Nephron progenitor cell (in vitro differentiated cells): ENCODE results near the gene ICAM1.

Experiments used
- DNase-seq: peaks from one replicate; pipeline ENCODE4 v3.0.0; 2021
- H3K27ac Mint-ChIP-seq: 2 replicates; pipeline ENCODE4 v1.8.0; 2021; ENCODE audit warnings: mild to moderate bottlenecking, moderate library complexity, mixed read lengths
- H3K27me3 Mint-ChIP-seq: 2 replicates; pipeline ENCODE4 v1.8.0; 2021; ENCODE audit warnings: mild to moderate bottlenecking, low read depth, mixed read lengths; ENCODE audit not compliant: poor library complexity
- H3K36me3 Mint-ChIP-seq: 2 replicates; pipeline ENCODE4 v1.8.0; 2021; ENCODE audit warnings: low read depth, mixed read lengths
- H3K4me1 Mint-ChIP-seq: 2 replicates; pipeline ENCODE4 v1.8.0; 2021; ENCODE audit warnings: mixed read lengths
- H3K4me3 Mint-ChIP-seq: 2 replicates; pipeline ENCODE4 v1.8.0; 2021; ENCODE audit warnings: mild to moderate bottlenecking, moderate library complexity, mixed read lengths
- H3K9me3 Mint-ChIP-seq: 2 replicates; pipeline ENCODE4 v1.8.0; 2021; ENCODE audit warnings: mild to moderate bottlenecking, moderate library complexity, mixed read lengths
- CTCF ChIP-seq: fragments of 200-600 bp; sonication (generic); IDR thresholded peaks from 2 replicates; pipeline ENCODE4 v1.5.0; 2021; ENCODE audit warnings: antibody characterized with exemption

ICAM1 gene

DNA sequence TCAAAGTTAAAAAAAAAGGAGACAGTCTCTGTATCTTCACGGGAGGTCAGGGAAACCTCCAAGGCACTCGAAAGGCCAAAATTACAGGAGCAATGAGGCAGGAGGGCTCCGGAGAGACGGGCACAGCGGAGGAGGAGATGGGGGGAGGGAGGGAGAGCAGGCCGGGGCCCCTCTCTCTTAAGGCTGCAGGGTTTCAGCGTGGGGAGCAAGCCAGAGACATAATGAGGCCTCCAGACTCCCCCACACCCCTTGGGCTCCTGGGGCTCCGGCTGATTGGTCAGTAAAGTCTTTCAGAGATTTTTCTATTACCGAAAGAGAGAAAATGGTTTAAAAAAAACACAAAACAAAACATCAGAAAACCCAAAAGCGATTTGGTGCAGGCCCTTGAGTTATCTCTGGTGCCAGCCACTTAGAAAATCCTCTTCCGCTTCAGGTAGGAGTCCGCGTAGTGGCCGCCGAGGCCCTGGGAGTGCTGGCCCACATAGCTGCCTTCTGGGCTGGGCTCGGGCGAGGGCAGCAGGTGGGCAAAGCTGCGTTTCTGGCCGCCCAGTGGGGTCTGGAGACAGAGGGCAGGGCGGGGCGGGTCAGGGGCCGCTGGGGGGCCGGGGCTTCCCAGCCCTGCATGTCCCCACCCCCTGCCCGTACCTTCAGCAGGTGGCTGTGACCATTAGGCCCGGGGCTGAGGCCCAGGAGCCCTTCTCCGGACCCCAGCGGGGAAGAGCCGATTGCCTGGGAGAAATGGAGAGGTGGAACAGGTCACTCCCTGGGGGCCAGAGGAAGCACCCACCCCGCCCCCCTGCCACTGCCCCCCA lies 46.3 kb downstream of the ICAM1 start:
- Mint-ChIP-seq H3K27me3 (no peaks in the 10 kb centered on the region), H3K9me3 (no peaks in the 10 kb centered on the region), H3K4me1 (peaks cover 23% of the 10 kb centered on the region), H3K36me3 (peaks cover 25% of the 10 kb centered on the region), H3K27ac (no peak overlapping the region), H3K4me3 (no peak overlapping the region)
- no peak for TF ChIP-seq CTCF
- no peak for DNase-seq

DNA sequence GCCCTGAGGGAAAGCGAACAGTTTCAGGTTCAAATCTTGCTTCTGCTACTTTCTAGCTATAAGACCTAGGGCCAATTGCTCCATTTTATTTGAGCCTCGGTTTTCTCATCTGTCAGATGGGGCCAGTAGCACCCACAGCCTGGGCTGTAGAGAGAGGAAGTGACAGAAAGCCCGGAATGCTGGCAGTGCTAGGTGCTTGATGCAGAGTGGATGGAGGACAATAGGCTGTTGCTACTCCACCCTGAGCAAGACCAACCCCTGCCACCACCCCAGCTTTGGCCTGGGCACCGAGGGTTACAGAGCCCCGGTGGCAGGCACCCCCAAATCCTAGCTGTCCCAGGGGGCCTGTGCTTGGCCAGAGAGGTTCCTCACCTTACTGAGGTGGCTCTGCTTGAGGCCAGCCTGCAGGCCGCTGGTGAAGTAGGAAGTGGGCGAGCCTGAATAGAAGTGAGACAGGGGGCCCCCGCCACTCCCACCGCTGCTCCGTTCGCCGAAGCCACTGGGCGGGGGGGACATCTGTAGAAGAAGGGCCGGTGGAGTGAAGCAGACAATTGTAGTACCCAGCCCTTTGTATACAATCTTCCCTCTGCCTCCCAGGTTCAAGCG lies 47.0 kb downstream of the ICAM1 start:
- no peaks in the 10 kb centered on the region for H3K9me3 Mint-ChIP-seq
- peak overlapping the region; percentile 68 for H3K27ac Mint-ChIP-seq
- no peak for DNase-seq
- no peaks in the 10 kb centered on the region for H3K27me3 Mint-ChIP-seq
- TF ChIP-seq CTCF: no peak
- H3K36me3 Mint-ChIP-seq: peaks cover 24% of the 10 kb centered on the region
- no peak overlapping the region for H3K4me3 Mint-ChIP-seq
- peaks cover 23% of the 10 kb centered on the region for H3K4me1 Mint-ChIP-seq

DNA sequence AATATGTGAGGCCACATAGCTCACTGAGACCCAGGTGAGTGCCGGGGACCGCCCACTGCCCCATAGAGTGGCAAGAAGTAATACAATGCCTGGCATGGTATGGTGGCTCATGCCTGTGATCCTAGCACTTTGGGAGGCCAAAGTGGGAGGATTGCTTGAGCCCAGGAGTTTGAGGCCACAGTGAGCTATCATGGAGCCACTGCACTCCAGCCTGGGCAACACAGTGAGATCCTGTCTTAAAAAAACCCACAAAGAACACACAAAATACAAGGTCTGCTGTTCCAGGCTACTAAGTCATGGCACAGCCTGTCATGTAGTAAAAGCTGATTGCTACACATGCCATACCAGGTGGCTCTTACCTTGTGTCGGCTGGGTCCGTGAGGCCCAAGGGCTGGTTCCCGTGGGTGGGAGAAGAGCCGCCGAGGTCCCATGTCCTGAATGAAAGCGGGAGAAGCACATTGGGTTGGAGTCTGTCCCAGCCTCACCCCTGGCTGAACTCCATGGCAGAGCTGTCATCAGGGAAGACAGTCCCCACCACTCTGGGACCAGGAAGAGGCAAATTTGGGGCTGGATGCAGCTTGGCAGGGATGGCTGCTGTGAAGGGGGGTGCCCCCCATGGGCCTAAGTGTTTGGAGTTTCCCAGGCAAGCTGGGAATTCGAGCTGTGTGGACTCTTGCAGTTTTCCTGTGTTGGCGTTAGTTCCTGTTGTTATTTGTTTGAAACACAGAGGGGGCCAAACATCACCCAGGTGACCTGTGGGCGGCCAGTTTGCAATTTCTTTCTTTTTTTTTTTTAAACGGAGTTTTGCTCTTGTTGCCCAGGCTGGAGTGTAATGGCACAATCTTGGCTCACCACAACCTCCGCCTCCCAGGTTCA lies 48.1 kb downstream of the ICAM1 start:
- H3K27me3 Mint-ChIP-seq: no peaks in the 10 kb centered on the region
- no peak for DNase-seq
- H3K4me3 Mint-ChIP-seq: no peak overlapping the region
- H3K36me3 Mint-ChIP-seq: peaks cover 20% of the 10 kb centered on the region
- H3K27ac Mint-ChIP-seq: no peak overlapping the region
- TF ChIP-seq CTCF: no peak
- H3K4me1 Mint-ChIP-seq: peaks cover 23% of the 10 kb centered on the region
- no peaks in the 10 kb centered on the region for H3K9me3 Mint-ChIP-seq

DNA sequence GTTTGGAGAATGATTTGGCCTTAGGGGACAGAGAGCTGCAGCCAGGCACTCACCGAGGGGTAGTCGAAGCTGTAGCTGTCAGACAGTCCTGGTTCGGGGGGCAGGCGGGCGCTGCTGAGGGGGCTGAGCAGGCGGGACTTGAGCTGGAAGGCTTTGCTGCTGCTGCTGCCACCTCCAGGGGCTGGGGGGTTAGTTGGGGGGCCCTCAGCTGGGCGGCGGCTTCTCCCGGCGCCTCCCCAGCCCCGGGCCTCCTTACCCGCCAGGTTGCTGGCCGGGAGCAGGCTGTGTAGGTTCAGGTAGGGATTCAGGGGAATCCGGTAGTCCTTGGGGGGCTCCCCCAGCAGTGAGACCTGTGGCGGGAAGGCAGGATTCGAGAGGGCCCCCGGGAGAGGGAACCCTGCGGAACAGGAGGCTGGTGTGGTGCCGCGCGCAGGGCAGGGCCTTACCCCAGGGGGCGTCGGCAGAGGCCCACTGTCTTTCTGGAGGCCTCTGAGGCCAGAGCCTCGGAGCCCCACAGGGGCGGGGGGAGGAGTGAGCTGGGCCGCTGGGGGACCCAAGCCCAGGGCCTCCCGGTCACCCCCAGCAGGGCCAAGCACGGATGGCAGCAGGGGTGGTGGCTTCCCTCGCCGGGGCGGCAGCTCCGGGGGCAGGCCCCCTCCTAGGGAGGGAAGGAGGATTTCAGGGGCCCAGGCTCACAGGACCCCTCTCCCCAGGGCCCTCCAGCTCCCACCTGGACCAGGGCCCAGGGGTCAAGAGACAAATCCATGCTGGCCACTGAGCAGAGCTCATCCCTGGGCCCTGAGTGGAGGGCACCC lies 49.9 kb downstream of the ICAM1 start:
- H3K4me1 Mint-ChIP-seq: peaks cover 7% of the 10 kb centered on the region
- H3K36me3 Mint-ChIP-seq: peaks cover 25% of the 10 kb centered on the region
- DNase-seq: no peak
- H3K9me3 Mint-ChIP-seq: no peaks in the 10 kb centered on the region
- H3K27ac Mint-ChIP-seq: no peak overlapping the region
- no peak overlapping the region for H3K4me3 Mint-ChIP-seq
- TF ChIP-seq CTCF: no peak
- no peaks in the 10 kb centered on the region for H3K27me3 Mint-ChIP-seq

DNA sequence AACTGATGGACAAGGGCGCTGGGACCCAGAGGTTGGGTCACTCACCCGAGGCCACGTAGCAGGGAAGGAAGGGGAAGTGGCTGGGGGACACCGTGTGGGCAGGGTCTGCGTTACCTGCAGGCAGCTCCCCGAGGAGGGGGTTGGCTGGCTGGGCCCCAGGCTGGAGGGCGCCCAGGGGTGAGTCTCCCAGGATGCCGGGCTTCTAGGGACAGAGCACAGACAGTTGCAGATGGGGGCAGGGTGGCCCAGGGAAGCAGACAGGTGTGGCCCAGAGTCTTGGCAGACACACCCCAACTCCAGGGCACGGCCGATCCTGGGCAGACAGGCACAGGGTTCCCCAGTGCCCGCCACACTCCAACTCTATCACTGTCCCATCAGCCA lies 50.5 kb downstream of the ICAM1 start:
- Mint-ChIP-seq H3K36me3 (peaks cover 27% of the 10 kb centered on the region), H3K27ac (no peak overlapping the region), H3K9me3 (no peaks in the 10 kb centered on the region), H3K27me3 (no peaks in the 10 kb centered on the region), H3K4me1 (peaks cover 1% of the 10 kb centered on the region), H3K4me3 (no peak overlapping the region)
- no peak for DNase-seq
- no peak for TF ChIP-seq CTCF
